ENCODE measurements around the gene WNT3A.

DNA sequence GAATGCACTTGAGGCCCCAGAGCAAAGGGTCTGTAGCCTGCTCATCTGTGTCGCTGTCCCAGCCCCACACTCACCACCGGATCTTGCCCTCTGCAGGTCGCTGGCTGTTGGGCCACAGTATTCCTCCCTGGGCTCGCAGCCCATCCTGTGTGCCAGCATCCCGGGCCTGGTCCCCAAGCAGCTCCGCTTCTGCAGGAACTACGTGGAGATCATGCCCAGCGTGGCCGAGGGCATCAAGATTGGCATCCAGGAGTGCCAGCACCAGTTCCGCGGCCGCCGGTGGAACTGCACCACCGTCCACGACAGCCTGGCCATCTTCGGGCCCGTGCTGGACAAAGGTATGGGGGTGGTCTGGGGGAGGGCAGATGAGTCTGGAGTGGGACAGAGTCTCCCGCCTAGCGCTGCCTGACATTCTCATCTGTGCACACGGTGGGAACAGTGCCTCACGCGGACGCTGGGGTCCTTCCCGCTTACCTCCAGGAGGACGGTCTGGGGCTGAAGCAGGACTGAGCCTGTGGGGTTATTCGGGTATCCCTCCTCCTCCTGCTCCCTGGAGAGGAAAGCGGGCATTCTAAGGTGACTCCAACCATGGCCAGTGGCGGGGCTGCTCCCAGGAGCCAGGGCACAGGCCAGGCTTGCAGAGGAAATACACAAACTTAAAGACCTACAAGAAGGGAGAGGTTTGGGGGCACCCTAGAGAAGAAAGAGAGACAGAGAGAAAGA, 15.9 kb downstream of the WNT3A start:
- TF ChIP-seq, protein P1, sequence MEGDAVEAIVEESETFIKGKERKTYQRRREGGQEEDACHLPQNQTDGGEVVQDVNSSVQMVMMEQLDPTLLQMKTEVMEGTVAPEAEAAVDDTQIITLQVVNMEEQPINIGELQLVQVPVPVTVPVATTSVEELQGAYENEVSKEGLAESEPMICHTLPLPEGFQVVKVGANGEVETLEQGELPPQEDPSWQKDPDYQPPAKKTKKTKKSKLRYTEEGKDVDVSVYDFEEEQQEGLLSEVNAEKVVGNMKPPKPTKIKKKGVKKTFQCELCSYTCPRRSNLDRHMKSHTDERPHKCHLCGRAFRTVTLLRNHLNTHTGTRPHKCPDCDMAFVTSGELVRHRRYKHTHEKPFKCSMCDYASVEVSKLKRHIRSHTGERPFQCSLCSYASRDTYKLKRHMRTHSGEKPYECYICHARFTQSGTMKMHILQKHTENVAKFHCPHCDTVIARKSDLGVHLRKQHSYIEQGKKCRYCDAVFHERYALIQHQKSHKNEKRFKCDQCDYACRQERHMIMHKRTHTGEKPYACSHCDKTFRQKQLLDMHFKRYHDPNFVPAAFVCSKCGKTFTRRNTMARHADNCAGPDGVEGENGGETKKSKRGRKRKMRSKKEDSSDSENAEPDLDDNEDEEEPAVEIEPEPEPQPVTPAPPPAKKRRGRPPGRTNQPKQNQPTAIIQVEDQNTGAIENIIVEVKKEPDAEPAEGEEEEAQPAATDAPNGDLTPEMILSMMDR (IDR thresholded peaks at IDR 0.05) = no peak
- TF ChIP-seq POLR2A (IDR thresholded peaks at IDR 0.05) = no peak
